Activated CD8-positive, alpha-beta memory T cell treated with anti-CD3 and anti-CD28 coated beads for 48 hours (primary cell): ENCODE results near the gene WDR62.
"Not testable (repeated sequence)": the region's sequence is repeated elsewhere in the genome, so short reads cannot be mapped to it uniquely, and the experiment has no call there.

Source experiments
- DNase-seq, 3 experiments: peaks; one replicate each; pipeline ENCODE4 v3.0.0-alpha.2; 2020; ENCODE audit warnings: low read depth in 2 of 3, low spot score in 2 of 3

WDR62 gene

DNA sequence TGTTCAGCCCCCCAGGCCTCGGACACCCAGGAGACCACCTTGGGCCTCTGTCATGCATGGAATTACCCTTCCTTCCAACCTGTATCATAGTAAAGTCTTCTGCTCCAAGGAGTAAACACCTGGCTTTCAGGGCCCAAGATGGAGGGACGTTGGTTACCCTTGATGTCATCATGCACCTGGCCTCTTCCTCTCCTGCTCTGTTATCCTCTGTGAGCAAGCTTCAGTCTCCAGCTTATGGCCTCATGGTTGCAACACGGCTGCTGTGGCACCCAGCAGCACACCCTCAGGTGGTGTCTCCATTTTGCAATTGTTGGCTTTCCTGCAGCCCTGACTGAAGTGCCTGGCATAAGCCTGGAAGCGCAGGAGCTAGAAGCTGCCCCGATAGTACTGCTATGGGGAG lies 52.3 kb downstream of the WDR62 start:
- DNase-seq = no peak

DNA sequence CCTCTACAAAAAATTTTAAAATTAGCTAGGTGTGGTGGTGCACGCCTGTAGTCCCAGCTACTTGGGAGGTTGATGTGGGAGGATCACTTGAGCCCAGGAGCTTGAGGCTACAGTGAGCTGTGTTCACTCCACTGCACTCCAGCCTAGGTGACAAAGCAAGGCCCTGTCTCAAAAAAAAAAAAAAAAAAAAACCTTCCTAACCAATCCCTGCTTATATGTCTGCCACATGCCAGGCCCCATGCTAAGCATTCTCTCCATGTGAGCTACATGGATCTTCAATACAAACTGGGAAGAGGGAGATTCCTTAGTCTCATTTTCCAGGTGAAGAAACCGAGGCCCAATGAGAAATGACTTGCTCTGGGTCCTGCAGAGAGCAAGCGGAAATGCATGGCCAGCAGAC lies 54.0 kb downstream of the WDR62 start:
- DNase-seq = no peak

DNA sequence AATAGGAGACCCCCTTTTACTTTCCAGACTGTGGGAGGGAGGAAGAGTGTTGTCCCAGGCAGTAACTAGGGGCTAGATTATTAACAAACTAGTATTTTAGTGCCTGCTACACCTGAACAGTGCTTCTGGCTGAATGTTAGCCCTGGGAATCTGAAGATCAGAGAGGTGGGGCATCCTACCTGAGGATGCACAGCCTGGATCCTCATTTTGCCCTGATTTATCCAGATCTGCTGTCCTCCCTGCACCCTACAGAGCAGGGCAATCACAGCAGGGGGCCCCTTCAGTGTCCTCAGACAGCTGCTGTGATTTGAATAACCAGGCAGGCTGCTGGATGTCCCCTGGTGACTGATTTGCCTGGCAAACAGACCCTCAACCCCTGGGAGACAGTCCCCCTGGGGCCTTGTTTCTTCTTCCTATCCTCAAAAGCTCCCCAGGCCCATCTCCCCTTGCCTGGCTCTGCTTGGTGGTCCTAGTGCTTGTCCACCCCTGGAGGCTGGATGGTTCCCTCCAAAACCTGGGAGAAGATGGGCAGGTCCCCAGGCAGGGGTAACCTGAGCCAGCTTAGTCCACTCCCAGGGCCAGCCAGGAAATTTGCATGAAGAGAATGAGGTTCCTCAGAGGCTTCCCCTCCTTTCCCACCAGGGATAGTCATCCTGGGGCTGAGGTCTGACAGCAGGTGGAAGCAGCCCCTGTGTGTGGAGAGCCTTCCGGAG lies 55.9 kb downstream of the WDR62 start, which contains the start of gene OVOL3:
Gene OVOL3, plus strand, starts transcription at position 657 of the 713 bp plus-strand sequence. CDS start 60 bp downstream, outside the sequence.
- no peak for DNase-seq

GRCh38 chr19:36111200-36111539 lies 56.5 kb downstream of the WDR62 start:
- no peak for DNase-seq

- DNase-seq = no peak
Measured at GRCh38 chr19:36112678-36113077, 58.0 kb downstream of the WDR62 start.

GRCh38 chr19:36113425-36113824 lies 58.7 kb downstream of the WDR62 start:
- DNase-seq = no peak

DNA sequence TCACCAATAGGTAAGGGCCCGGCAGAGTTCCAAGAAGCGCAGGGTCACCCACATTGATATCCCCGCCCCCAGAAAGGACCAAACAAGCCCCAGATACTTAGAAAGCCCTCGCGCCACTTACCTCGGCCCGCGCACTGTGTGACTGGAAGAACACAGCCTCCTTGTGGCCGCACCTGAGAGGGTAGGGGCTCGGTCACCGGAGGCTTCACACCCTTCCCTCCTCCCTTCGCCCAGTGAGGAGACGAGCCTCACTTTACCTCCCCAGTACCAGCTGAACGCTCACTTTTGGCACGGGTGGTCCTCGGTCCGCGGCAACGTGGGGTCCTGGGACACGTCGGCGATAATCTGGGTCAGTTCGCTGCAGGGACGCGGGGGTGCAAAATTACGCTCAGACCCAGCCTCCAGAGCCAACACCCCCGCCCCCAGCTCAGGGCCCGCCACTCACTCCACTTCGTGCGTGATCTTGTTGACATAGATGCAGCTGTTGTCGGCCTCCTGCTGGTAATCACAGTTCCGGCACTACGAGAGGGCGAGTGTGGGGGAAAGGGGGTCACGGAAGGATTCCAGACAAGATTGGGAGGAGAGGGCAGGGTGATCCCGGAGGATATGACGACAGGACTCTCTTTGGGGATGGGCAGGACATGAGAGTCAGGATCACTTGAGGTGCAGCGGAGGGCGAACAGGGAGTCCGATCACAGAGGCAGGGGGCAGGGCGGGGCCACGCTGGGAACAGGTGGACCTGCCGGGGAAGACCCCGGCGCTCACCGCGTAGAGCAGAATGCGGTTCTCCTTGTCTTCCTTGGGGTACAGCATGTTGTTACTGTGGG lies 59.4 kb downstream of the WDR62 start:
- DNase-seq = no peak

DNA sequence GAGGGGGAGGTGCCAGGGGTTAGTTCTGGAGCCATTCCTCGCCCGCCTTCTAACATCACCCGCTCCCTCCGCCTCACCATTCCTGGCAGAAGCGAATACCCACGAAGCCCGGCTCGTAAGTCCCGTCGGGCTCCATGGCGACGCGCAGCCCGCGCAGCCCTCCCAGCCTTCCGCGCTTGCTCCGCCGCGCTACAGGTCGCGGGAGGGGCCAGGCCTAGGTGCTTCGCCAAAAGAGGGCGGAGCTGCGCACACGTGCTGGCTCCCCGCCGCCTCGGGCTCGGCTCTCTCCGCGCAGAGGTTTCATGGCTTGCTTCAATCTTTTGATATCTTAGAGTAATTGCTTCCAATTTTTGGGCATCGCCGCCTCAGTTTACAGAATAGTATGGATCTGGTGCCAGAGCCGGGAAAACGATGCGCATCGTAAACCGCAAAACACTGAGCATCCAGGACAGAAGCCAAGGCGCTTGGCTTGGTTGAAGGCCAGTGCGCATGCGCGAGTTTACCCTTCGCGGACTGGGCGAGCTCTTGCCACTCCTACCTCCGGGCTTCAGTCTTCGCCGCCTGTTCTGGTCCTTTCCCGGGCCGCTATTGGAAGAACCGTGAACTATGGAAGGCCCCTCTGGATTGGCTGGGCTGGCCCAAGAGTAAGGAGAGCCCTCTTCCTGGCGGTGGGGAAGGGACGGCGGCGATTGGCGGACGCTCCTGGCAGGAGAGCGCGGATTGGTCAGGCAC lies 60.2 kb downstream of the WDR62 start, which contains the start of gene POLR2I:
Gene POLR2I, minus strand, starts transcription at position 155 of the 732 bp plus-strand sequence. Its CDS starts 19 bp downstream, at position 136.
- DNase-seq = peak; percentile 96 to 99 (median 99)

GRCh38 chr19:36115453-36116343 lies 61.0 kb downstream of the WDR62 start, which contains the start of gene TBCB:
TSS of gene TBCB (plus strand) at chr19:36115468. CDS start at chr19:36115561, 93 bp downstream.
- DNase-seq = peak in 2 of 3 experiments; percentile 86 to 92

- no peak for DNase-seq
Measured at GRCh38 chr19:36116344-36116637, 61.6 kb downstream of the WDR62 start.

DNA sequence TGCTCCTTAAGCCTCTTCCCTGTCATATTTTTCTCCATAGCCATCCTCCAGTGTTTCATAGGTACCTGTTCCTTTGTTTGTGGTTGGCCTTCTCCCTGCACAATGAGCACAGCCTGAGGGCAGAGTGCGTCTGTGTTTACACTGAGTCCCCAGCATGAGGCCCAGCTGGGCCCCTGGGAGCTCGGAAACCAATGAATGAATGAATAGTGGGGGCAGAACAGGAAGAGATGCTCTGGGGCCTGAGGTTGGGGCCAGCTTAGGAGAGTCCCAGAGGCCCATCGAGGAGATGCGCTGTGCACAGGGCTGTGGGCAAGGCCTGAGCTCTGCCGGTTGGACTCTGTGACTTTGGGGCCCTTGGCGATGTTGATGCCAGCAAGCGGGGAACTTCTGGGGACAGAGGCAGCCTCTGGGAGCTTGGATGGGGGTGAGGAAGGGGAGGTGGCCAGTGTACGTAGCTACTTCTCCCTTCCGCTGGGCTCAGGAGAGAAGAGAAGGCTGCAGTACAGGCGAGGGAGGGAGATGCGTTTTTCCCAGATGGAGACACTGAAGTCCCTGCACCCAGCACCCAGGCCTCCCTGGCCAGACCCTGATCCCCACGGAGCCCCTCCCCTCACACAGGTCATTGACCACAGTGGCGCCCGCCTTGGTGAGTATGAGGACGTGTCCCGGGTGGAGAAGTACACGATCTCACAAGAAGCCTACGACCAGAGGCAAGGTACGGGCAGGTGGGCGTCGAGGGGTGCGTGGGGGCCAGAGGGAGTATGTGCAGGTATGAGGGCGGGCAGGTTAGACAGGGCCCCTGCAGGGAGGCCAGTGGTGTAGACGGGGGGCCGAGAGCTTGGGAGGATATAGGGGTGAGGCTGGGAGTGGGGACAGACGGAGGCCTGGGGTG lies 65.6 kb downstream of the WDR62 start:
- DNase-seq = no peak

GRCh38 chr19:36120984-36121358 lies 66.3 kb downstream of the WDR62 start:
- no peak for DNase-seq

- no peak for DNase-seq
Measured at GRCh38 chr19:36121486-36122124, 66.9 kb downstream of the WDR62 start.

GRCh38 chr19:36125557-36125956 lies 70.9 kb downstream of the WDR62 start:
- DNase-seq = no peak

DNA sequence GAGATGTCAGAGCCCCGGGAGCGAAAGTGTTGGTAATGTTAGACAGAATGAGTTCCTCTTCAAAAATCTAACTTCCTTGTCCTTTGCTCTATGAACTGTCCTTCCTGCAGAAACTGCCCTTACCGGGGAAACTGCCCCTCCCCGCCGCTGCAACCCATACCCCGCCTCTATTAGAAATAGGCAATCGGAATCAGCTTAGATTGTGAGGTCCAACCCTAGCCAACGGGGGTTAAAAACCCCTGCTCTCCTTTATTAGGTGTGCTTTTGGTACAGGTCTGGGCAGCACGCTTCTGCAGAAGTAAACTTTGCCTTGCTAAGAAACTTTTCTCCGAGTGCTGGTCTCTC lies 73.7 kb downstream of the WDR62 start:
- DNase-seq = no peak

- DNase-seq = not testable (repeated sequence)
Measured at GRCh38 chr19:36131221-36131620, 76.5 kb downstream of the WDR62 start.

DNA sequence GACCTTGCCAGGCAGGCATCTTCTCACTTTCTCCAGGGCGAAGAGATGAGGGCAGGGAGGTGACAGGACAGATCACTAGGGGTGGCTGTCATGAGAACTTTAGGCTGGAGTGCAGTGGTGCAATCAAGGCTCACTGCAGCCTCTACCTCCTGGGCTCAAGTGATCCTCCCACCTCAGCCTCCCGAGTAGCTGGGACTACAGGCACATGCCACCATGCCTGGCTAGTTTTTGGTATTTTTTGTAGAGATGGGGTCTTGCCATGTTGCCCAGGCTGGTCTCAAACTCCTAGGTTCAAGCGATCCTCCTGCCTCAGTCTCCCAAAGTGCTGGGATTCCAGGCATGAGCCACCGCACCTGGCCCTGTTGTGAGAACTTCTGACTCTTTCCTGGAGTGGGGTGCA lies 80.2 kb downstream of the WDR62 start:
- DNase-seq = not testable (repeated sequence)

DNA sequence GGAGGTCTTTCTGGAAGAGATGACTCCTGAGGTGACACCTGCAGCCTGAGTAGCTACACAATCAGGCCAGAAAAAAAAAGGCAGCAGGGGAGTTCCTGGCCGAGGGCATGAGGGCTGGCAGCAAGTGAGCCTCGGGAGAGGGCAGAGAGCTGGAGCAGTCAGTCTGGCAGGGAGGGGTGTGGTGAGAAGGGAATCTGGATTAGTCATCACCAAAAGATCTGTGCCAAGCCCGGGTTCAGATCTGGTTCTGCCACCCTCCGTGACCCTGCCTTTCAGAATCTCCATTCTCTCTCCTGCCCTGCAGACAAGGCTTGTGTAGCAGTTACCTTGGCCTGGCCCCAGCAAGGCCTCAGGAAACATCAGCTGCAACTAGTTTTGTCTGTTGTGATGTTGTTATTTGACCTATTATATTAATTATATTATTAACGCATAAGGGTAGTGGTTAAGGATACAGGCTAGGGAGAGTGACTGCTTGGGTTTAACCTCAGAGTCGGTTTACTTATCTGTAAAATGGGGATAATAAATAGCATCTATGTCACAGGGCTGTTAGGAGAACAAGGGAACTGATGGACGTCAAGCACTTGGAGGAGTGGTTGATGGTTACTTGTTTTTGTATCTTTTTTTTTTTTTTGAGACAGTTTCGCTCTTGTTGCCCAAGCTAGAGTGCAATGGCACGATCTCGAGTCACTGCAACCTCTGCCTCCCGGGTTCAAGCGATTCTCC lies 82.4 kb downstream of the WDR62 start:
- DNase-seq = no peak

DNA sequence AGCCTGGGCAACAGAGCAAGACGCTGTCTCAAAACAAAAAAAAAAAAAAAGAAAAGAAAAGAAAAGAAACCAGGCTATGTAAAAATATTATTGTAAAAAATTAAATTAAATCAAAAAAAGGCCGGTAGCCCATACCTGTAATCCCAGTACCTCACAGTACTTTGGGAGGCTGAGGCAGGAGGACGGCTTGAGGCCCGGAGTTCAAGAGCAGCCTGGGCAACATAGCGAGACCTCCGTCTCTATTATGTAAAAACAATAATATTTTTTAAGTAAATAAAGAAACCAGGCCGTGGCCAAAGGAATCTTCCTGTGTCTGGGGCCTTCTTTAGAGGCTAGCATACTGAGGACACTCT lies 84.4 kb downstream of the WDR62 start:
- DNase-seq = no peak
